ENCODE results near the gene CNPPD1.

- TF ChIP-seq, protein P1, sequence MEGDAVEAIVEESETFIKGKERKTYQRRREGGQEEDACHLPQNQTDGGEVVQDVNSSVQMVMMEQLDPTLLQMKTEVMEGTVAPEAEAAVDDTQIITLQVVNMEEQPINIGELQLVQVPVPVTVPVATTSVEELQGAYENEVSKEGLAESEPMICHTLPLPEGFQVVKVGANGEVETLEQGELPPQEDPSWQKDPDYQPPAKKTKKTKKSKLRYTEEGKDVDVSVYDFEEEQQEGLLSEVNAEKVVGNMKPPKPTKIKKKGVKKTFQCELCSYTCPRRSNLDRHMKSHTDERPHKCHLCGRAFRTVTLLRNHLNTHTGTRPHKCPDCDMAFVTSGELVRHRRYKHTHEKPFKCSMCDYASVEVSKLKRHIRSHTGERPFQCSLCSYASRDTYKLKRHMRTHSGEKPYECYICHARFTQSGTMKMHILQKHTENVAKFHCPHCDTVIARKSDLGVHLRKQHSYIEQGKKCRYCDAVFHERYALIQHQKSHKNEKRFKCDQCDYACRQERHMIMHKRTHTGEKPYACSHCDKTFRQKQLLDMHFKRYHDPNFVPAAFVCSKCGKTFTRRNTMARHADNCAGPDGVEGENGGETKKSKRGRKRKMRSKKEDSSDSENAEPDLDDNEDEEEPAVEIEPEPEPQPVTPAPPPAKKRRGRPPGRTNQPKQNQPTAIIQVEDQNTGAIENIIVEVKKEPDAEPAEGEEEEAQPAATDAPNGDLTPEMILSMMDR (IDR thresholded peaks at IDR 0.05), result no peak
- TF ChIP-seq POLR2A (IDR thresholded peaks at IDR 0.05), result no peak
- no peak for TF ChIP-seq POLR2AphosphoS5 (IDR thresholded peaks at IDR 0.05)
Measured at GRCh38 chr2:219213026-219213415, 36.3 kb upstream of the CNPPD1 start.
